ENCODE results near the gene TRPM5.

TRPM5 gene

DNA sequence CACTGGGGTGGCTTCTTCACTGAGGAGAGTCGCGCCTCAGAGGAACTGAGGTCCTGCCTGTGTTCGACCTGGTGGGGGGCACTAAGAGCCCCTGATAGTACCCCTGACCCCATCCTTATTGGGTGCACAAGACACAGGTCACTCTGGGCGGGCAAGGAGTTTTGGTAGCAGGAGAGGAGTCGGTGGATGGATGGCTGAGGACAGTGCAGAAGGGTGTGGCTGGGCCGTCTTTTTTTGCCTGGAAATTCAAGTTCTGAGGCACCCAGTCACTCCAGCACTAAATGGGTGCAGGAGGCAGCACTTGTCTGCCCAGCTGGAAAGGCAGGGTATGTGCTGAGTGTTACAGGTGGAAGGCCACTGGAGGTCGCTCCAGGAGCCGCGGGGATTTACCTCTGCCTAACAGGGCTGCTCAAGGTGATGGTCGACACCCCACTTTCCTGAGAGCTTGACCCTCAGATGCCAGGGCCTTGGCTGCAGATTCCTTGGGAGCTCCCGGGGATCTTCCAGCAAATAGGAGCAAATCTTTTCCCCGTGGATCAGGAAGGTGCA is 42.8 kb downstream of the TRPM5 start:
- no peak for DNase-seq

DNA sequence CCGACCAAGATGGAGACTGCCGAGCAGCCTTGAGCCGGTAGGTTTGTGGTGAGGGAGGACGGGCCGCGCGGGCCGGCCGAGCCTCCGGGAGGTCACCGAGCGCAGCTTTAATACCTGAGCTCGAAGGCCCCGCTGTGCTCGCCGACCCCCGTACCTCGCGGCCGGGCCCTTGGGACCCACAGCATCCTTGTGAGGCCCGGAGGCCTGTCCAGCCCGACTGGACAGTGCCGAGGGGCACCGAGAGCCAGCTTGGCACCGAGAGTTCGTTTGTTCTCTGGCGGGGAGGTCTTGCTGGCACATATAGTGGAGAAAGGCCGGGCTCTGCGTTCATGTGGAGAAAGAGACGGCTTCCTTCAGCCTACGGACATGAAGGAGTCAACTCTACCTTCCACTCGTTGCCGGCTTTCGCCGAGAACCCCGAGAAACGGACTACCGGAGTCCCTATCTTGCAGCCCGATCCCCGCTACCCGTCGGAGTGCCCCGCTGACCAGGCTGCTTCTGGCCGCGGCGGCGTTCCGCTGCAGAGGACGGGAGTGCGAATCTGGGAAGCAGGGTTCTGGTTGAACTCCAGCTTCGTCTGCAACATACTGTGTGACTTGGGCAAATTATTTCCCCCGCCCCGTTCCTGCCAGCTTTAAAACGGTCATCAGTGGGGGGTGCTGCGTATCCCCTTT is 43.4 kb downstream of the TRPM5 start:
- no peak for DNase-seq

DNA sequence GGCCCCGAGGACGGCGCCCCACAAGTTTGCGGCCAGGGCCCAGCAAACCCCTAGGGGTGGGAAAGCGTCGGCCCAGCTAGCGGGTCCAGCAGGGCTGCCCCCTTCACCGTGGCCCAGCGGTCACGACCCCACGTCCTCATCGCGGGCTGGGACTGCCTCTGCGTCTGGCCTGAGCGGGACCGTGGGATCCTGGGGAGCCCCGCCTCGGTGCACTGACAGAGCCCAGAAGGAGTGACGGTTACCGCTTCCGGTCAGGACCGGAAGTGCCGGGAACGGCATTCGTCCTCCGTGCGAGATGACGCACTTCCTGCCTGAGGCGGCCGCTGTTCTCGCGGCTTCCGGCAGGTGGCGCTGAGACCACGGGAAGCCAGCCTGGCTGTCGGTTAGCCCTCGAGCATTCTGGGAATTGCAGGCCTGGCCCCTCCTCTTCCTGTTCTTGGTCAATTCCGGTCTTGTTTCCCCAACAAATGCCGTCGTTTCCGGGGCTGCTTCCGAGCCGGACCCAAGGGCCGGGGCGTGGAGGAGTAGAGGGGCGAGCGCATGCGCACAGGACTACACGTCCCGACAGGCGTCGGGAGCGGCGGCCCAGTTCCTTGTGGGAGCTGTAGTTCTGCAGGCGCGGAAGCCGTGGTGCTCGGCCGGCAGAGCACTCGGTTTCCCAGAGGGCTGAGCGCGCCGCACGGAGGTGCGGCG is 44.1 kb downstream of the TRPM5 start, which contains the start of gene TSSC4:
TSSC4 (plus strand) TSS at position 682 of the 693 bp plus-strand sequence. CDS start 1,884 bp downstream, outside the sequence.
- peak; percentile 100 for DNase-seq

DNA sequence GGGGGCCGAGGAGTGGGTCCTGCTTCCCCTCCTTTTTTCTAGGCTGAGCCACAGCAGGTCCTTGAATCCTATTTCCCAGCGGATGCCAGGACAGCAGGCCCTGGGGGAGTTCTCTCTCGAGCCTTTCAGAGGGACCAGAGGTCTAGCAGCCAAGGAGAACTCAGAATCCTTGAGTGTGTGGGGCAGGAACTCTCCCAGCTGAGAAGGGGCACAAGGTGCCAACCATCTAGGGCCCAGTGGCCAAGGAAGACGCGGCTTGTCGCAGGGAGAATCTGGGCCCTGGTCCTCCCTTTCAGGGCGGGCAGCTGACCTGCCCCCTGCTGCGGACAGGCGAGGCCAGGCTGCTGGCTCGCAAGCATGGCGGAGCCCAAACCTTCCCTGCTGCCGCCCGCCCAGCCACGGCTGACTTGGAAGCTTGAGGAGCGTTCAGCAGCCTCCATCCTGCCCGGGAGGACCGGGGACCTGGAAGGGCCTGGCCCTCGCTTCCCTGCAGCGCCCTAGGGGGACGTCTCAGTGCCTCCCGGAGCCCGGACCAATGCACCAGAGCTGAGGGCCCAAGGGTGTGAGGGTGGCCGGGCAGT is 44.7 kb downstream of the TRPM5 start:
- DNase-seq, result no peak

DNA sequence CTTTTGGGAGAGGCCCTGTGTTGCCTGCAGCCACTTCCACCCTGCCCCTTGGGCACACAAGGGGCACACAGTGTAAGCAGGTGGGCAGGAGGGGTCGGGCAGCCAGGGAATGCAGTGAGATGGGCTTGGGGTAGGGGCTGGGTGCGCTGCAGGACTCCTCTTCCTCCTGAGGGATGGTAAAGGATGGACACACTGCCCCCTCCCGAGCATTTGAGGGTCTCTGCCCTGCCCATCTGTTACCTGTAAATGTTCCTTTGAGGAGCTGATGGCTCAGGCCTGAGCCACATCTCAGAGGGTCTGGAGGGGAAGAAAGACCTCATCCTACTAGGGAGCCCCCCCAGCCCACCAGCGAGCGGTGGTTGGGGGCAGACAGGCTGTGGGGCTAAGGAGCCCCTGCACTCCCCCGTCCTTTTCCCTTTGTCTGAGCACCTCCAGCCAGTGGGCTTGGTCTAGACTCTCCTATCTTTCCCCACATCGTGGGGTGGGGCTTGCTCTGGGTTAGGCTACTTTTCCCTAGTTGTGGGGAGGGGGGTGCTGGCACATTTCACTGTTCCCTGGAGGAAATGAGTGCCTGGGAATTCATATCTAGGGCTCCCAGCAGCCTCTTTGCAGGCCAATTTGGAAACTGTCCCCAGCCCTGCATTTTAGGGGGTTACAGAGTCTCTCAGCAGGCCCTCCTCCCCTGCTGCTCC is 45.5 kb downstream of the TRPM5 start:
- no peak for DNase-seq

DNA sequence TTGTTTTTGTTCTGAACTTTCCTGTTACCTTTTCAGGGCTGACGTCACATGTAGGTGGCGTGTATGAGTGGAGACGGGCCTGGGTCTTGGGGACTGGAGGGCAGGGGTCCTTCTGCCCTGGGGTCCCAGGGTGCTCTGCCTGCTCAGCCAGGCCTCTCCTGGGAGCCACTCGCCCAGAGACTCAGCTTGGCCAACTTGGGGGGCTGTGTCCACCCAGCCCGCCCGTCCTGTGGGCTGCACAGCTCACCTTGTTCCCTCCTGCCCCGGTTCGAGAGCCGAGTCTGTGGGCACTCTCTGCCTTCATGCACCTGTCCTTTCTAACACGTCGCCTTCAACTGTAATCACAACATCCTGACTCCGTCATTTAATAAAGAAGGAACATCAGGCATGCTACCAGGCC is 47.3 kb downstream of the TRPM5 start:
- no peak for DNase-seq

DNA sequence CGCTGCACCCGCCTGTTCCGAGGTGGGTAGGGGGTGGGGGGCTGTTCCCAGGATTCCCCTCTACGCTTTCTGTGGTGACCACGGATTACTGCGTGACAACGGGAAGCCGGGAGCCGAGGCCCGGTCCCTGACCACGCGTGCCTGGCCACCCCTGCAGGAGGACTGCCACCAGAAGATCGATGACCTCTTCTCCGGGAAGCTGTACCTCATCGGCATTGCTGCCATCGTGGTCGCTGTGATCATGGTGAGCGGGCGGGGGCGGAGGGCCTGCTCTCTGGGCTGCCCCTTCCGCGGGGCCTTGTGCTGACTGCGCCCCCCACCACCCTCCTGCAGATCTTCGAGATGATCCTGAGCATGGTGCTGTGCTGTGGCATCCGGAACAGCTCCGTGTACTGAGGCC is 47.8 kb downstream of the TRPM5 start:
- no peak for DNase-seq

DNA sequence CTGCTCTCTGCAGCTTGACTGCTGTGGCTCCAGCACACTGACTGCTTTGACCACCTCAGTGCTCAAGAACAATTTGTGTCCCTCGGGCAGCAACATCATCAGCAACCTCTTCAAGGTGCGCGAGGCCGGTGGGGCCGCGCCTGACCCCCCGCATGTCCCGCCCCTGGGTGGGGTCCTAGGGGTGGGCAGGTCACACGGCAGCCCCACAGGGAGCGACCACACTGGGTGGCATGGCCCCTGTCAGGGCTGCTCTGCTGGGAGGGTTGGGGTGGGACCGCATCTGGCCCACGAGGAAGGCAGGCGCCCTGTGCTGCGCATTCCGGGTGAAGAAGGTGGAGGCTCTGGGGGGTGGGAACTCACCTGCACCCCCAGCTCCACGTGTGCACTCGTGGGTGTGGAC is 48.5 kb downstream of the TRPM5 start:
- DNase-seq, result no peak

DNA sequence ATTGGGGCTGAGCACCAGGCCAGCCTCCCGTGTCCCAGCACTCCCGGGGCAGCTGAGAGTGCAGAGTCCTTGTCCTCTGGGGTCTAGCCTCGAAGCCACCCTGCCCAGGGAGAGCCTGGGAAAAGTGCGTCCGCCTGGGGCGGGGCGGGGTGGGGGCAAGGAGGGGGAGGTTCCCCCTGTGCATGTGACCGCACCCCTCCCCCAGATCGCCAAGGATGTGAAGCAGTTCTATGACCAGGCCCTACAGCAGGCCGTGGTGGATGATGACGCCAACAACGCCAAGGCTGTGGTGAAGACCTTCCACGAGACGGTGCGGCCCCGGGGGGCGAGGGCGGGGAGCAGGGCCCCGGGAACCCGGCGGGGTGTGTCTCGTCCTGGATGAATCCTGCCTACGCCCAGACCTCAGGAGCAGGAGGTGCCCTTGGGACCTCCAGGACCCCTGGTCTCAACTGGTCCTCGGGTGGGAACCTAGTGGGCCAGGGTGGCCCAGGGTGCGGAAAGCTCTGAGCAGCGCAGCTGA is 49.0 kb downstream of the TRPM5 start:
- DNase-seq, result no peak

DNA sequence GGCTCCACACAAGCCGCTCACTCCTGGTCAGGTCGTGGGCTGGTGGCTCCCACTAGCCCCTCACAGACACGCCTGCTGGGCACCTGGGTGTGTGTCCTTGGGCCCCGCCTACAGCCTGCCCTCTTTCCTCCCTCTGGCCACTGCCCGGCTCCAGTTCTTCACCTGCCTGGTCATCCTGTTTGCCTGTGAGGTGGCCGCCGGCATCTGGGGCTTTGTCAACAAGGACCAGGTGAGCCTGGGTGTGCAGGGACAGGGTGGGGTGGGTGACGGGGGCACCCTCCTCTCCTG is 49.6 kb downstream of the TRPM5 start:
- no peak for DNase-seq
